PC-9 (cell line): ENCODE results near the gene ZBTB37. TPM values are rescaled to one million over a fixed set of nuclear protein-coding genes. Genes with fewer than 3 reads are reported as not detected.

Experiments
- BruUV-seq: library from RNA; stranded (reverse); fragments of 400-500 nt; replicated peaks from 2 replicates; lab custom pipeline; 2021; lab: Mats Ljungman, UMichigan
- CTCF ChIA-PET: fragments of 300-600 bp; sonication (Branson Sonifier 250); formaldehyde crosslinking; loops from one replicate; lab custom pipeline; 2022; ENCODE audit warnings: antibody characterized with exemption; lab: Charles Lee
- POLR2A ChIA-PET: fragments of 300-600 bp; sonication (Branson Sonifier 250); formaldehyde crosslinking; loops from one replicate; lab custom pipeline; 2022; ENCODE audit warnings: antibody characterized with exemption; ENCODE audit not compliant: unreplicated experiment; lab: Charles Lee
- DNase-seq, 2 experiments: peaks; one replicate each; pipeline versions ENCODE4 v3.0.0 to v3.0.0-alpha.2; 2015 to 2022; ENCODE audit warnings: mixed read lengths in 1 of 2
- H2AFZ ChIP-seq: fragments of 200-600 bp; sonication (generic); 2 replicates; pipeline ENCODE4 v1.8.1; 2017; ENCODE audit warnings: antibody characterized with exemption
- H3F3A ChIP-seq: fragments of 200-600 bp; sonication (generic); 2 replicates; pipeline ENCODE4 v1.8.1; 2017; ENCODE audit warnings: antibody characterized with exemption, mild to moderate bottlenecking, low read depth; ENCODE audit not compliant: insufficient read depth
- H3K27ac ChIP-seq: fragments of 200-600 bp; sonication (generic); 2 replicates; pipeline ENCODE4 v1.6.1; 2016; ENCODE audit warnings: mixed run types
- H3K27me3 ChIP-seq: fragments of 200-600 bp; sonication (generic); 2 replicates; pipeline ENCODE4 v1.6.1; 2016; ENCODE audit warnings: low read depth, mixed run types; ENCODE audit not compliant: insufficient read depth
- H3K36me3 ChIP-seq: fragments of 200-600 bp; sonication (generic); 2 replicates; pipeline ENCODE4 v1.6.1; 2016; ENCODE audit warnings: low read depth, mixed run types
- H3K4me1 ChIP-seq: fragments of 200-600 bp; sonication (generic); replicated peaks from 2 replicates; pipeline ENCODE4 v1.6.1; 2016; ENCODE audit warnings: mixed run types; ENCODE audit not compliant: insufficient read depth
- H3K4me2 ChIP-seq: fragments of 200-600 bp; sonication (generic); 2 replicates; pipeline ENCODE4 v1.6.1; 2017; ENCODE audit warnings: mixed run types
- H3K4me3 ChIP-seq: fragments of 200-600 bp; sonication (generic); 2 replicates; pipeline ENCODE4 v1.6.1; 2016; ENCODE audit warnings: mixed run types
- H3K79me2 ChIP-seq: fragments of 200-600 bp; sonication (generic); 2 replicates; pipeline ENCODE4 v1.6.1; 2017; ENCODE audit warnings: low read depth, mixed run types
- H3K9me2 ChIP-seq: fragments of 200-600 bp; sonication (generic); 2 replicates; pipeline ENCODE4 v1.8.1; 2017; ENCODE audit warnings: mild to moderate bottlenecking; ENCODE audit not compliant: insufficient read depth
- H3K9me3 ChIP-seq: fragments of 200-600 bp; sonication (generic); 2 replicates; pipeline ENCODE4 v1.8.1; 2016; ENCODE audit warnings: low read depth; ENCODE audit not compliant: insufficient read depth
- H4K20me1 ChIP-seq: fragments of 200-600 bp; sonication (generic); 2 replicates; pipeline ENCODE4 v1.8.1; 2017; ENCODE audit not compliant: insufficient read depth
- CTCF ChIP-seq: fragments of 200-600 bp; sonication (generic); conservative IDR thresholded peaks from 2 replicates; pipeline ENCODE4 v1.6.1; 2017; ENCODE audit warnings: mixed run types, antibody characterized with exemption, mild to moderate bottlenecking, moderate library complexity
- EZH2 ChIP-seq: fragments of 200-600 bp; sonication (generic); IDR thresholded peaks from 2 replicates; pipeline ENCODE4 v1.8.0; 2017; ENCODE audit warnings: antibody characterized with exemption, low read depth
- intact Hi-C: fragments of 100-400 bp; cut with micrococcal nuclease; formaldehyde crosslinking; loops from one replicate; pipeline ENCODE4 v1.10.0; 2022; ENCODE audit not compliant: unreplicated experiment
- total RNA-seq: library from RNA; stranded (reverse); gene quantifications from 2 replicates; pipeline ENCODE4 v1.2.3, GENCODE V29; 2021

The ZBTB37 gene
- total RNA-seq, 1 experiment from 2014 or later, result 8.3 TPM

GRCh38 chr1:173865468-173866164 is 2.6 kb upstream of the ZBTB37 start:
- CTCF ChIA-PET, result interaction anchor here (0.6 kb wide), 1 partner anchor 883 kb away, joined by 5 read pairs; no protein-coding TSS in a partner anchor
- no TSS peak for BruUV-seq
- peak overlapping the region; percentile 91 for H3K27ac ChIP-seq
- peaks cover 34% of the 10 kb centered on the region for H3K79me2 ChIP-seq
- peaks cover 74% of the 10 kb centered on the region for H3F3A ChIP-seq
- POLR2A ChIA-PET, result interaction anchor here (0.6 to 0.7 kb wide), 4 partner anchors 27 to 448 kb away, joined by 3 to 11 read pairs (median 4); no protein-coding TSS in a partner anchor
- no peak overlapping the region for H2AFZ ChIP-seq
- no peaks in the 10 kb centered on the region for H3K27me3 ChIP-seq
- H4K20me1 ChIP-seq, result peaks cover 52% of the 10 kb centered on the region
- peak overlapping the region; percentile 96 for H3K4me2 ChIP-seq
- intact Hi-C loops, result loop anchor here (5.0 to 10.0 kb wide), 3 partner anchors 209 to 1331 kb away; partner anchors contain the start of genes RABGAP1L and SUCO
- DNase-seq, result no peak
- no peak for TF ChIP-seq EZH2
- no peak for TF ChIP-seq CTCF
- H3K4me1 ChIP-seq, result peaks cover 37% of the 10 kb centered on the region
- no peaks in the 10 kb centered on the region for H3K9me2 ChIP-seq
- H3K36me3 ChIP-seq, result peaks cover 49% of the 10 kb centered on the region
- peak overlapping the region; percentile 95 for H3K4me3 ChIP-seq
- no peaks in the 10 kb centered on the region for H3K9me3 ChIP-seq

DNA sequence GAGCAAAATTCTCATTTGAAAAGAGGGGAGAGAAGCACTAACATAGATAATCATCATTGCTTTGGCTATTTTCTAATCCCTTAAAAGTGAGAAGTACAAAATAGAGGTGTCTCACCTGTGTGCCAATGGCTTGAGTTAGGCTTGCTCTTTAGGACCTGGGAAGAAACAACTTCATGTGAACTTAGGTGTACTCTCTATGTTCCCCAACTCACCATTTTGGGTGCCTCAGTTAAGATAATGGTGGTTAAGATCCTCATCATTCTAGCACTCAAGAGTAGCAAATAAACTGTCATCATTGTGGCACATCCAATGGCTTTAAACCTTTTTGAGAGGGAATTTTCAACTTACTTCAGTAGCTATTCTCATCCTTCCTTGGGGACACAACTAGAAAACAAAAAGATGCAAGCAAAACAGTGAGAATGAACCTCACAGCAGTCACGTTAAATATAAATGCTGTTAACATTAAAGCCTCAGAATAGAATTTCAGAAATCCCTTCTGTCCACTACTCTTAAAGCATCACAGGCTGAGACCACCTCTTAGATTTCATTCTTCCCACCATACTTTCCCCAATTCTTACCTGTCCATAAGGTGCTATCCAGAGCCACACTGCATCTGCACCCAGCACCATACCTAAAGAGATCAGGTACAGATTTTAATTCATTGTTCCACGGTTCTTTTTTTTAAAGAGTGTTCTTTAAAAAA is 1.6 kb upstream of the ZBTB37 start:
- POLR2A ChIA-PET, result interaction anchor here (0.7 kb wide), 1 partner anchor 449 kb away, joined by 11 read pairs; no protein-coding TSS in a partner anchor
- H3K27ac ChIP-seq, result peak overlapping the region; percentile 91

More for the DNA sequence above, 1.6 kb upstream of the ZBTB37 start:
- Histone ChIP-seq H3K27me3 (no peaks in the 10 kb centered on the region), H3K79me2 (peaks cover 34% of the 10 kb centered on the region), H3K9me3 (no peaks in the 10 kb centered on the region), H3K9me2 (no peaks in the 10 kb centered on the region), H3F3A (peaks cover 65% of the 10 kb centered on the region), H3K4me3 (peak overlapping the region; percentile 95), H3K4me2 (peak overlapping the region; percentile 96), H3K4me1 (peaks cover 37% of the 10 kb centered on the region), H4K20me1 (peaks cover 52% of the 10 kb centered on the region), H3K36me3 (peaks cover 49% of the 10 kb centered on the region), H2AFZ (no peak overlapping the region)
- no peak for DNase-seq
- no peak for TF ChIP-seq EZH2
- TF ChIP-seq CTCF, result no peak
- no TSS peak for BruUV-seq
- CTCF ChIA-PET, result no interaction called here
- intact Hi-C loops, result loop anchor here (5.0 to 10.0 kb wide), 3 partner anchors 208 to 1332 kb away; partner anchors contain the start of genes RABGAP1L and SUCO
